ENCODE results near the gene SKIDA1. TPM values are rescaled to one million over a fixed set of nuclear protein-coding genes. Genes with fewer than 3 reads are reported as not detected.

SKIDA1 gene
- total RNA-seq, 1 donor from 2014 or later, result 0.05 TPM

DNA sequence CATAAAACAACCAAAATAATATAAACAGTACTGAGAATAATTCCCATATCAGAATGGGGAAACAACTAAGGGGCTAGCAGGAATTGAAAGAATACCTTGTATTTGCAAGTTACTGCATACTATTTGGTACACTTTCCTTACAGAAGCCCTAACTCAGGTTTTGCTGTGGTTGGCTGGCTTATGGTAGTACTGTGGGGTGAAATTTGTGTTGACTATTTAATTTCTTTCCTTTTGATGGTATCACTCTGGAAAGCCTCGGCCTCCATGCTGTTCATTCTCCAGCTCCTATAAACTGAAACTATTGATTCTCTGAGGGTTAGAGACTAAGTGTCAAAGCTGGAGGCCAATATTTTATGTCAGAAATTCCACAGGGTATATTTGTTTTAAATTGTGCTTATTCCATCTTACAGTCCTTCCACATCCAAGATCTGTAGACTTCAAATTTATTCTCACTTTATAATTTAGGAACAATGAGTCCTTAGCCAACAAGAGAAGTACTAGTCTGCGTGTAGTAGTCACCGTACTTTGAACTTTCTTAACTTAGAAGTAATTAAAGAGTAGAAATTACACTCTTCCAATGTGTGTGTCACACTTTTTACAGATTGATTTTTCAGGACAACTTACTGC is 13.4 kb downstream of the SKIDA1 start:
- no peaks in the 10 kb centered on the region for H3K9me3 Mint-ChIP-seq
- H3K27me3 Mint-ChIP-seq (ENCODE audit: insufficient read depth), result peaks cover 69% of the 10 kb centered on the region
- DNase-seq (ENCODE audit: low spot score), result no peak
- no peak overlapping the region for H3K27ac Mint-ChIP-seq
- H3K36me3 Mint-ChIP-seq (ENCODE audit: low read depth), result no peaks in the 10 kb centered on the region
- peaks cover 9% of the 10 kb centered on the region for H3K4me1 Mint-ChIP-seq (ENCODE audit: low read depth)
- intact Hi-C loops (cut with micrococcal nuclease), result no loop called here
- H3K4me3 Mint-ChIP-seq, result no peak overlapping the region

DNA sequence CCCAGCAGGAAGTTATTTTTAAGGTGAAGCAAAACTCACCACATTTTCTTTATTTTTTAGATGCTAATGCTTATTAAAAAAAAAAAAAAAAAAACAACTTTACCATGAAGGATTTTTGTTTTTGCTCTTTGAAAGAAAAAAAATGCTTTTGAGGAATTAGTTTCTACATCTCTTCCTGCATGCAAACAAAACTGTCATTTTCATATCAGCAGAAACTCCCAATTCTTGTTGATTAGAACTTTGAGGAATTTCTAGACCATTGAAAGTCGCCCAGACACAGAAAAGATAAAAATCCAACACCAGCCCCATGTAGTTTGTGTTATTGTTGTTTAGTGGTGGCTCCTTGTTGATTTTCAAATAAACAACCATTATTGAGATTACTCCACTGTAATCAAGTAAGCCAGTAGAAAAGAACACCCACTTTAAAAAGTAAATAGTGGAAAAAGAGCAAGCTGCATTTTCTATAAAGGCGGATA is 14.3 kb downstream of the SKIDA1 start:
- H3K4me3 Mint-ChIP-seq, result no peak overlapping the region
- no peaks in the 10 kb centered on the region for H3K9me3 Mint-ChIP-seq
- H3K36me3 Mint-ChIP-seq (ENCODE audit: low read depth), result no peaks in the 10 kb centered on the region
- intact Hi-C loops (cut with micrococcal nuclease), result no loop called here
- no peak overlapping the region for H3K27ac Mint-ChIP-seq
- peaks cover 9% of the 10 kb centered on the region for H3K4me1 Mint-ChIP-seq (ENCODE audit: low read depth)
- peaks cover 71% of the 10 kb centered on the region for H3K27me3 Mint-ChIP-seq (ENCODE audit: insufficient read depth)
- no peak for DNase-seq (ENCODE audit: low spot score)

DNA sequence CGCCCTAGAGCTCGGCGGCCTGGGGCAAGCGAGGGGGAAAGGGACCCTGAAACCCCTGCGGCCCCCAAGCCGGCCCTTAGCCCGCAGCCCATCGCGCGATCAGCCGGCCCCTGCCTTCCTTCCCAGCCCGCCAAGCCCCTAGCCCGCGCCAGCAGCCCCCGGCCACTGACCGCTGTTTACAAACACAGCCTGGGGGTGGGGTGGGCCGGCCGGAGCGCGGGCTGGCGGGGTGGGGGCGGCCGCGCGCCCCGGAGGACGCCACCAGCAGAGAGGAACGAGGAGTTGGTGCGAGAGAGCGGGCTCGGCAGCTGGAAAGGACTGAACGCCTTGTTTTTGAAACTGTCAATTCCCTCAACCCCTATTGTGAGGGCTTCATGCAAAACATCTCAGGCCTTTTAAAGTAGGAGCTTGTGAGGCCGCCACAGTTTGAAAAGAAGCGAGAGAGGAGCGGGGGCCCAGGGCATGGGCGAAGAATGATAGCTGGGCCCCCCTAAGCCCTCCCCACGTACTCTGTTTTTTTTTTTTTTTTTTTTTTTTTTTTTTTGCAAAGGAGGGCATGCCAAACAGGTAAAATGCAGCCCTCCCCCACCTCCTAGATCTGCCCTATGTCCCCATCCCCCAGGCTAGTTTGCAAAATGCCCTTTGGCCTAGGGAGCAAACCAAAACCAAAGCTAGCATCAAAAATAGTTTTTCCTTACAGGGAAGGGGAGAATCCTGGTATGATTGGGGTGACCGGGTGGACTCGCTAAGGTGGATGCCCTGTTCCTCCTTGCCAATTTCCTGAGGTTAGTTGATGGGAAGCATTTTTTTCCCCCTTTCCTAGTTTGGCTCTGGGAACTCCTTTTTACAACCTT is 15.0 kb downstream of the SKIDA1 start:
- no peak overlapping the region for H3K27ac Mint-ChIP-seq
- H3K4me1 Mint-ChIP-seq (ENCODE audit: low read depth), result peaks cover 2% of the 10 kb centered on the region

DNA sequence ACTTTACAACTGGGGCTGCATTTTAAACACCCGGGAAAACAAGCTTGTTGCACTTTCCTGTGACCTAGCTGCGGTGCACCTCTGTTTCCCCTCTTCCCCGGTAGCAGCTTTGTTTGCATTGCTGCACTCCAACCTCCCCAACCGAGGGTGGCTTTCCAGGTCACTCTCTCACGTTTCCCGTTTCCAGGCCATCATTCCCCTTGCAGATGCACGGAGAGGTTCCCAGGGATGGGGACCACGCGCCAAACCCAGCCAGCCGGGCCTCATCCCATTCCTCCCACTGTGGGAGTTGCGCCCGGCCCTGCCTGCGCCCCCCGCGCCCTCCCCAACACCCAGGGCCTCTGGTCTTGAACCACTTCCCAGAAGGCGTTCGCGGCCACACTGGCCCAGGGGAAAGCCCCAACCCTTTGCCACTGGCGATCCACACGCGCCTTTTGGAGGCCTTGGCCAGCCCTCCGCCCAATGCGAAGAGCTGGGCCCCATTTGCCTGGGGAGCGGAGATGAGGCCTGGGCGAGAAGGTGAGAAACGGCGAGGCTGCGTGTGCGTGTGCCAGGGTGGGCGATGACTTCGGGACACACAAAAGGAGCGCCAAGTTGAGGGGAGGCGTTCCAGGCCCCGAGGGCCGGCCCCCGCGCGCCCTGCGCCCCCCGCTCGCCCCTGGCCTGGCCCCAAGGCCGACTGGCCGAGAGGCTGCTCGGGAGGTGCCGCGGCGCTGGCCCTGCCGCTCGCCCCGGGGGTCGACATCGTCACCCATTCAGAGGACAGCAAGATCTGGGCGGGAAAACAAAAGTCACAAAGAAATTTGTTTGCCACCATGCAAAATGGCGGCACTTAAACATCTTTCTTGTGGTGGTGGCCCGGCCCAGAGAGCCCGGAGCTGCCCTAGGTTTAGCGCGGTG is 15.9 kb downstream of the SKIDA1 start:
- Mint-ChIP-seq H3K27me3 (ENCODE audit: insufficient read depth) (peaks cover 68% of the 10 kb centered on the region), H3K9me3 (no peaks in the 10 kb centered on the region), H3K4me3 (no peak overlapping the region), H3K4me1 (ENCODE audit: low read depth) (no peaks in the 10 kb centered on the region), H3K36me3 (ENCODE audit: low read depth) (no peaks in the 10 kb centered on the region), H3K27ac (no peak overlapping the region)
- intact Hi-C loops (cut with micrococcal nuclease), result no loop called here
- no peak for DNase-seq (ENCODE audit: low spot score)

More for the DNA sequence above, 15.0 kb downstream of the SKIDA1 start:
- no peaks in the 10 kb centered on the region for H3K36me3 Mint-ChIP-seq (ENCODE audit: low read depth)
- no peak overlapping the region for H3K4me3 Mint-ChIP-seq
- intact Hi-C loops (cut with micrococcal nuclease), result no loop called here
- H3K27me3 Mint-ChIP-seq (ENCODE audit: insufficient read depth), result peaks cover 71% of the 10 kb centered on the region
- no peak for DNase-seq (ENCODE audit: low spot score)
- H3K9me3 Mint-ChIP-seq, result no peaks in the 10 kb centered on the region

DNA sequence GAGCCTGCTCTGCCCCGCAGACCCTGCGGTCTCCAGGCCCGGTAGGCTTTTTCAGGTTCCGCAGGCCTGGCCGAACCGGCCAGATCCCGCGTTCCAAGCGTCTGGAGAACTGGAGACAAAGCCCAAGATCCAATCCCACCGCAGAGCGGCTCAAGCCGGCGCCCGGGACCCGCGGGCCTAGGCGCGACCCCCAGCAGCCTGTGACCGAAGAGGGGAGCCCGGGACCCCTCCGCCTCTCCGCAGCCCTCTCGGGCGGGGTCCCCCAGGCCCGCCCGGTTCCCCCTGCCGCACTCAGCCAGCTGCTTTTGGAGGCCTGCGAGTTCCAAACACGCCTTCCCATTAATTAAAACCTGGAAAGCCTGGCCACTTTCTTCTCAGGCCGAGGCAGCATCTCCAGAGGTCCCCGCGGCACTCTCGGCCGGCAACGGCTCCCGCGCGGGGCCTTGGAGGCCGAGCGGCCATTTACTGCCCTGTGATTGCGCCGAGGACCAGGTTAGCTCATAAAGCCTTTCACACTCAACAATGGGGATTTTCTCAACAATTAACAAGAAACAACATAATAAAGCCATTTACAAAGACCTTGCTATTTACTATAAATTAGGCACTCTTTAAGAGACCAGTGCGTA is 16.7 kb downstream of the SKIDA1 start:
- H3K36me3 Mint-ChIP-seq (ENCODE audit: low read depth), result no peaks in the 10 kb centered on the region
- no peak for DNase-seq (ENCODE audit: low spot score)
- H3K27ac Mint-ChIP-seq, result no peak overlapping the region
- intact Hi-C loops (cut with micrococcal nuclease), result no loop called here
- H3K9me3 Mint-ChIP-seq, result no peaks in the 10 kb centered on the region
- no peaks in the 10 kb centered on the region for H3K4me1 Mint-ChIP-seq (ENCODE audit: low read depth)
- peaks cover 65% of the 10 kb centered on the region for H3K27me3 Mint-ChIP-seq (ENCODE audit: insufficient read depth)
- H3K4me3 Mint-ChIP-seq, result no peak overlapping the region

DNA sequence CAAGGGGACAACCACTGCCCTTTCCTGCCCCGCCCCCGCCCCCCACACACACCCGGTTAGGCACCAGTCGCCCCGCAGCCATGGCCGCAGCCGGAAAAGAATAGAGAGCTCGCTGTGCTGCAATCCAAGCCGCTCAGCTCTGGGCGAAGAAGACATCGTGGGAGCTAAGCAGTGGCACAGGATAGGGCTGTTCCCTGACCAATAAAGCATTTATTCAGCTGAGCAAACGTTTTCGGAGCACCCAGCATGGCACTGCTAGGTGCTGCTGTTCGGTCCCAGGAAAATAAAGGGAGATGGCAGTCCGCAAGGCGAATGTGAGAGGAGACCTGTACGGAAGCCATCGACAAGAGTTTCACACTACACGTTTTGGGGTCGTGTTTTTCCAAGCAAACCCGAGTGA is 18.3 kb downstream of the SKIDA1 start:
- no peak overlapping the region for H3K4me3 Mint-ChIP-seq
- intact Hi-C loops (cut with micrococcal nuclease), result no loop called here
- H3K27ac Mint-ChIP-seq, result no peak overlapping the region
- no peak for DNase-seq (ENCODE audit: low spot score)
- peaks cover 58% of the 10 kb centered on the region for H3K27me3 Mint-ChIP-seq (ENCODE audit: insufficient read depth)
- H3K4me1 Mint-ChIP-seq (ENCODE audit: low read depth), result no peaks in the 10 kb centered on the region
- no peaks in the 10 kb centered on the region for H3K9me3 Mint-ChIP-seq
- no peaks in the 10 kb centered on the region for H3K36me3 Mint-ChIP-seq (ENCODE audit: low read depth)

DNA sequence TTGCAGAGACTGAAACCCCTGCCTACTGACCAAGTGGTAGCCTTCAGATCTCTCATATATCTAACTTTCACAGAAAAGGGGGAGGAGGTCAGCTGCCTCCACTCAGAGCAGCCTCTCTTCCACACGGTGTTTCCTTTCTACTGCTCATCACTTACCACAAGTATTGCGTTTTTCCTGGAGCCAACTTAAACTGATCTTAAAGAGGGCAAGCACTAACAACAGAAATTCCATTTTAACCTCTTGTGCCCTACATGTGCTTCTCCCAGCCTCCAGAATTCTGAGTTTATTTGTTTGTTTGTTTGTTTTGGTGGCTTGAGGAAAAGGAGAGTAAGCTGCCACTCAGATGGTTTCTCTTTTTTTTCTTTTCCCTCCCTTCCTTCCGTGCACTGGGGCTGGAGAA is 19.1 kb downstream of the SKIDA1 start:
- no peak for DNase-seq (ENCODE audit: low spot score)
- Mint-ChIP-seq H3K9me3 (no peaks in the 10 kb centered on the region), H3K36me3 (ENCODE audit: low read depth) (no peaks in the 10 kb centered on the region), H3K27me3 (ENCODE audit: insufficient read depth) (peaks cover 59% of the 10 kb centered on the region), H3K27ac (no peak overlapping the region), H3K4me3 (no peak overlapping the region), H3K4me1 (ENCODE audit: low read depth) (no peaks in the 10 kb centered on the region)
- intact Hi-C loops (cut with micrococcal nuclease), result no loop called here

DNA sequence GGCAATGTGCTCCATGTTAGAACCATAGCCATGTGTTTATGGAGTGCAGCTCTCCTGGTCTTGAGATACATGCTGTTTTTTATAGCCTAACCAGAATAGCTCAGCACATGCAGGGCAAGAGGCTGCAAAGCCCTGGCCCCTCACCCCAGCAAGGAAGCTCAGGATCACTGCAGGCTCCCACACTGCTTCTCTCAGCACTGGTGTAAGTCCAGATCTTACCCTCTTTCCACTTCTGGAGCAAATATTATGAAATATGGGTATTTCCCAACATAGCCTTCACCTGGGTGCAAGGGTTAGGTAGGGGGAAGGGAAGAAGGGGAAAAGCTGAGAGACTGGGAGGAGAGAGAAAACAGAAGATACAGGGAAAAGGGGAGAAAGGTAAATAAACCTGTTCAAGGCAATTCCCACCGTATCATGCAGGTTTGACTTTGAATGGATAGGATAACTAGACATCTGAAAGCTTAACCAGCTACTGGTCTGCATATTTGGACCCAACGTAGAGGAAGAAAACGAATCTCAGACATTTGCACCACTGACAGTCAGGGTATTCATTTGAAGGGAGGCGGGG is 19.7 kb downstream of the SKIDA1 start:
- no peaks in the 10 kb centered on the region for H3K36me3 Mint-ChIP-seq (ENCODE audit: low read depth)

DNA sequence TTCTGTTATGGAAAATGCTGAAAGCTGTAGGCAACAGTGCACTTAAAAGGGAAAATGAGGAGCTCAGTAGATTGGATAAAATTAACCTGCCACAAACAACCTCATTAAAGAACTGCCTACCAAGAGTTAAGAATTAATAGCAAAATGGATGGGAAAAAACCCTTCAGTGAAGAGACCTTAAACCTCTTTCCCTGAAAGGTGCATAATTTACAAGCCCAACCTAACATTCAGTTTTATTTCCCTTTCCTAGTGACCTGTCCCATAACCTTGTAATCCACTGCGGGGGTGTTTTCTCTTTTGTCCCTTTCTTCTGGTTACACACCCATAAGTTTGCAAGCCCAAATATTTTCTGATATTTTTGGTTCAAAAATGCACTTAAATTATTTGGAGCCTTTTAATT is 21.9 kb downstream of the SKIDA1 start:
- no peak overlapping the region for H3K27ac Mint-ChIP-seq
- no peak overlapping the region for H3K4me3 Mint-ChIP-seq
- no peaks in the 10 kb centered on the region for H3K36me3 Mint-ChIP-seq (ENCODE audit: low read depth)
- H3K9me3 Mint-ChIP-seq, result no peaks in the 10 kb centered on the region
- peaks cover 72% of the 10 kb centered on the region for H3K27me3 Mint-ChIP-seq (ENCODE audit: insufficient read depth)
- intact Hi-C loops (cut with micrococcal nuclease), result no loop called here
- H3K4me1 Mint-ChIP-seq (ENCODE audit: low read depth), result no peaks in the 10 kb centered on the region
- DNase-seq (ENCODE audit: low spot score), result no peak

More for the DNA sequence above, 19.7 kb downstream of the SKIDA1 start:
- peaks cover 60% of the 10 kb centered on the region for H3K27me3 Mint-ChIP-seq (ENCODE audit: insufficient read depth)
- intact Hi-C loops (cut with micrococcal nuclease), result no loop called here
- DNase-seq (ENCODE audit: low spot score), result no peak
- H3K4me1 Mint-ChIP-seq (ENCODE audit: low read depth), result no peaks in the 10 kb centered on the region
- H3K27ac Mint-ChIP-seq, result no peak overlapping the region
- no peaks in the 10 kb centered on the region for H3K9me3 Mint-ChIP-seq
- no peak overlapping the region for H3K4me3 Mint-ChIP-seq

DNA sequence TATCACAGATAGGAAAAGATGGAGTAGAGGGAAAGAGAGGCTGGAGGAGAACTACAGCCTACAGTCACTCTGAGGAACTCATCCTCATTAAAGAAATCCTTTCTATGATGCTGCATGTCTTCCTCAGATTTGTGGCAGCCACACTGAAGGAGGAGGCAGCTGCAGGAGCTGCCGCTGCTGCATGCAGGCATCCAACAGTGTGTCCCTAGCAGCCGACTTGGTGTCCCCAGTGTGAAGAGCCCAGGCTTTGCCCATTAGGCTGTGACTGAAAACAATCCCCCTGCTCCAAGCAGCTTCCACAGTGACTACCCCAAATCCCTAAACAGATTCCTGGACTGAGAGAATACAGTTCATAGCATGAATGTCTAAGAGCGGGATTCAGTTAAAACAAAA is 23.1 kb downstream of the SKIDA1 start:
- DNase-seq (ENCODE audit: low spot score), result no peak
- H3K27me3 Mint-ChIP-seq (ENCODE audit: insufficient read depth), result peaks cover 81% of the 10 kb centered on the region
- H3K4me3 Mint-ChIP-seq, result no peak overlapping the region
- H3K27ac Mint-ChIP-seq, result no peak overlapping the region
- intact Hi-C loops (cut with micrococcal nuclease), result no loop called here
- no peaks in the 10 kb centered on the region for H3K9me3 Mint-ChIP-seq
- no peaks in the 10 kb centered on the region for H3K36me3 Mint-ChIP-seq (ENCODE audit: low read depth)
- H3K4me1 Mint-ChIP-seq (ENCODE audit: low read depth), result peaks cover 4% of the 10 kb centered on the region

DNA sequence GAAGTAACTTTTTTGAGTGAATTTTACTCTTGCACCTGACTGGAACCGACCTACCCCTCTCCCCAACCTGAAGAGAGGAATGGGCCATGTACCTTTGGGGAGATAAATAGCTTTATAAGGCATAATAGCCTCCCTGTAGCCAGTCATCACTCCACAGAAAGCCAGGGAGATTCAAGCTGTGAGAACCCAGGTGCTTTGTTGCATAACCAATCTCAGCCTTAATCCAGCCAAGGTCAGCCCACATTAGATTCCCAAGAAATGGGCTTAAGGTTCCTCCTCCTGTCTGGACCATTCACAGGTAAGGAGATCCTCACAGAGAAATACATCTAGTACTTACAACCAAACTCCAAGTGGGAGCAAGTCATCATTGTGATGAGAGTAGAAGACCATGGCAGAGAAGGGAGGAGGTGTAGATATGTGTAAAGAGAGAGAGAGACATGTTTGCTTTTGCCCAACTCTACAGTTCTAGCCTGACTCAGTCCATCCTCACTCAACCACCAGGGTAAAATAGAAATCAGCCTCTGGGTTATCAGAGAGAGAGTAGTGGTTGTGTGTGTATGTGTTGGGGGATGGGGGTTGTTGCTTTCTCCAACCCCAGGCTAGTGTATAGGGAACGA is 23.6 kb downstream of the SKIDA1 start:
- Mint-ChIP-seq H3K4me3 (no peak overlapping the region), H3K27ac (no peak overlapping the region), H3K36me3 (ENCODE audit: low read depth) (no peaks in the 10 kb centered on the region), H3K9me3 (no peaks in the 10 kb centered on the region), H3K27me3 (ENCODE audit: insufficient read depth) (peaks cover 78% of the 10 kb centered on the region), H3K4me1 (ENCODE audit: low read depth) (peaks cover 5% of the 10 kb centered on the region)
- DNase-seq (ENCODE audit: low spot score), result no peak
- intact Hi-C loops (cut with micrococcal nuclease), result no loop called here

DNA sequence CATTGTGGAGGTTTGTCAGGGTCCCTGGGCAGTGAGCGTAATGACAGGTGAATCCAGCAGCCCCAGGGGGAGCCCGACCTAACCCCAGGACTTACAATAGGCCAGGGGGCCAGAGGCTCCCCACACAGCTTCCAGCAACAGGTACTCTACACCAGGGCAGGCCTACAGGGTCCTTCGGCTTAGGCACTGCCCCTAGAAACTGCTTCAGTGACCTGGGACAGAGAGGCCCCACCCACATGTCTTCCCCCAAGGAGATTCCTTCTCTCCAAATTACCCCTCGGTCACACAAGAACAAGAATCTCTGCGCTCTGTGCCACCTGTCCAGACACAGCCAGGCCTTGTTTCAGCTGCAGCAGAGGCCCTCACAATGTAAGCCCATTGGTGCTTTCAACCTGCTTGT is 24.4 kb downstream of the SKIDA1 start:
- DNase-seq (ENCODE audit: low spot score), result no peak
- Mint-ChIP-seq H3K27ac (no peak overlapping the region), H3K9me3 (no peaks in the 10 kb centered on the region), H3K4me3 (no peak overlapping the region), H3K4me1 (ENCODE audit: low read depth) (peaks cover 5% of the 10 kb centered on the region), H3K36me3 (ENCODE audit: low read depth) (no peaks in the 10 kb centered on the region), H3K27me3 (ENCODE audit: insufficient read depth) (peaks cover 72% of the 10 kb centered on the region)
- intact Hi-C loops (cut with micrococcal nuclease), result no loop called here
